SW 1271 (cell line): ENCODE measurements around the gene NEUROG1.

Experiments
- DNase-seq, 2 experiments: peaks; one replicate each; lab custom pipeline; 2025; lab: John Stamatoyannopoulos, UW

The NEUROG1 gene

GRCh38 chr5:135493406-135494180 lies 42.2 kb downstream of the NEUROG1 start:
- no peak for DNase-seq

- DNase-seq = no peak
Measured at GRCh38 chr5:135492319-135492626, 43.5 kb downstream of the NEUROG1 start.

- DNase-seq = no peak
Measured at GRCh38 chr5:135491552-135492318, 44.0 kb downstream of the NEUROG1 start.

GRCh38 chr5:135491038-135491551 lies 44.7 kb downstream of the NEUROG1 start:
- no peak for DNase-seq

- no peak for DNase-seq
Measured at GRCh38 chr5:135490245-135491037, 45.3 kb downstream of the NEUROG1 start.

- DNase-seq = no peak
Measured at GRCh38 chr5:135489466-135490244, 46.1 kb downstream of the NEUROG1 start.

GRCh38 chr5:135488727-135489465 lies 46.9 kb downstream of the NEUROG1 start:
- no peak for DNase-seq

- DNase-seq = no peak
Measured at GRCh38 chr5:135487839-135488514, 47.8 kb downstream of the NEUROG1 start.

- DNase-seq = no peak
Measured at GRCh38 chr5:135487037-135487395, 48.7 kb downstream of the NEUROG1 start.

GRCh38 chr5:135486131-135487036 lies 49.4 kb downstream of the NEUROG1 start:
- no peak for DNase-seq

GRCh38 chr5:135484674-135485086 lies 51.1 kb downstream of the NEUROG1 start:
- no peak for DNase-seq
